Neuronal stem cell (in vitro differentiated cells): Measurements from ENCODE around the gene PSEN2.
A peak's percentile ranks its signal among the peaks of the same experiment; 100 is the strongest.

Experiments used
- DNase-seq: peaks from one replicate; pipeline ENCODE4 v3.0.0-alpha.2; 2013; ENCODE audit warnings: low spot score
- H2AFZ ChIP-seq: one replicate; pipeline ENCODE4 v1.6.1; 2013; ENCODE audit warnings: mild to moderate bottlenecking, low read length, inconsistent platforms
- H2AK5ac ChIP-seq: 2 replicates; pipeline ENCODE4 v1.6.1; 2013; ENCODE audit warnings: low read depth, mild to moderate bottlenecking, inconsistent platforms, low read length, moderate library complexity, mixed read lengths
- H2BK120ac ChIP-seq: 2 replicates; pipeline ENCODE4 v1.6.1; 2013; ENCODE audit warnings: low read depth, mild to moderate bottlenecking, inconsistent platforms, low read length, moderate library complexity, mixed read lengths
- H2BK12ac ChIP-seq: one replicate; pipeline ENCODE4 v1.6.1; 2013; ENCODE audit warnings: low read length, inconsistent platforms
- H2BK15ac ChIP-seq: 2 replicates; pipeline ENCODE4 v1.6.1; 2013; ENCODE audit warnings: mild to moderate bottlenecking, low read length, inconsistent platforms, mixed read lengths
- H2BK5ac ChIP-seq: one replicate; pipeline ENCODE4 v1.6.1; 2013; ENCODE audit warnings: inconsistent platforms, mild to moderate bottlenecking, low read length, moderate library complexity
- H3K14ac ChIP-seq: one replicate; pipeline ENCODE4 v1.6.1; 2013; ENCODE audit warnings: low read length, inconsistent platforms
- H3K18ac ChIP-seq: 2 replicates; pipeline ENCODE4 v1.6.1; 2013; ENCODE audit warnings: low read length, inconsistent platforms
- H3K23ac ChIP-seq: 2 replicates; pipeline ENCODE4 v1.6.1; 2013; ENCODE audit warnings: low read depth, mild to moderate bottlenecking, mixed read lengths, low read length, inconsistent platforms; ENCODE audit not compliant: poor library complexity
- H3K27ac ChIP-seq: replicated peaks from 3 replicates; pipeline ENCODE4 v1.5.1; 2013; ENCODE audit warnings: low read length, inconsistent platforms
- H3K27me3 ChIP-seq, 3 experiments: 2 replicates each; pipeline ENCODE4 v1.6.1; 2013; ENCODE audit warnings: low read length in 3 of 3, mild to moderate bottlenecking in 2 of 3, inconsistent platforms in 1 of 3, low read depth in 1 of 3, mixed read lengths in 1 of 3, moderate library complexity in 1 of 3; ENCODE audit not compliant: control insufficient read depth in 3 of 3, insufficient read depth in 3 of 3
- H3K36me3 ChIP-seq, 2 donors: replicated peaks in 1 of 2; 2 replicates each; pipeline ENCODE4 v1.6.1; 2013; ENCODE audit warnings: low read length in 2 of 2; ENCODE audit not compliant: control insufficient read depth in 2 of 2, insufficient read depth in 2 of 2
- H3K4ac ChIP-seq: 2 replicates; pipeline ENCODE4 v1.6.1; 2013; ENCODE audit warnings: inconsistent platforms, mild to moderate bottlenecking, low read length, moderate library complexity
- H3K4me1 ChIP-seq, 2 donors: 1 replicate in 1 of 2; 2 replicates in 1 of 2; pipeline ENCODE4 v1.6.1; 2013; ENCODE audit warnings: low read length in 2 of 2, low read depth in 1 of 2; ENCODE audit not compliant: control insufficient read depth in 2 of 2, insufficient read depth in 1 of 2
- H3K4me2 ChIP-seq: one replicate; pipeline ENCODE4 v1.6.1; 2013; ENCODE audit warnings: mild to moderate bottlenecking, low read length, inconsistent platforms; ENCODE audit not compliant: insufficient read depth, poor library complexity, severe bottlenecking
- H3K4me3 ChIP-seq, 2 donors: 2 replicates each; pipeline ENCODE4 v1.5.1; 2013; ENCODE audit warnings: low read length in 2 of 2, mild to moderate bottlenecking in 2 of 2, inconsistent platforms in 1 of 2, moderate library complexity in 1 of 2
- H3K79me1 ChIP-seq: one replicate; pipeline ENCODE4 v1.6.1; 2013; ENCODE audit warnings: low read depth, mild to moderate bottlenecking, inconsistent platforms, low read length, moderate library complexity
- H3K9ac ChIP-seq: one replicate; pipeline ENCODE4 v1.6.1; 2013; ENCODE audit warnings: mild to moderate bottlenecking, low read depth, low read length, inconsistent platforms; ENCODE audit not compliant: poor library complexity
- H3K9me3 ChIP-seq, 2 donors: replicated peaks in 1 of 2; 2 replicates each; pipeline versions ENCODE3 to v1.6.1; 2013; ENCODE audit warnings: low read length in 2 of 2, mild to moderate bottlenecking in 2 of 2, inconsistent platforms in 1 of 2, low read depth in 1 of 2, mixed read lengths in 1 of 2, moderate library complexity in 1 of 2; ENCODE audit not compliant: control insufficient read depth in 2 of 2, insufficient read depth in 1 of 2
- H4K8ac ChIP-seq: one replicate; pipeline ENCODE4 v1.6.1; 2013; ENCODE audit warnings: low read depth, mild to moderate bottlenecking, inconsistent platforms, low read length, moderate library complexity
- H4K91ac ChIP-seq: one replicate; pipeline ENCODE4 v1.6.1; 2013; ENCODE audit warnings: low read length, low read depth, mild to moderate bottlenecking, inconsistent platforms; ENCODE audit not compliant: poor library complexity
- WGBS, 2 donors: extraction: QIAGEN DNeasy Blood & Tissue Kit; methylation state at CpG; one replicate each; pipeline ENCODE4 v1.1.7; 2013; ENCODE audit warnings: missing lambda C conversion rate in 2 of 2, mixed read lengths in 1 of 2; ENCODE audit not compliant: insufficient read length in 2 of 2, insufficient replicate concordance in 1 of 2; ENCODE audit errors: extremely low coverage in 2 of 2; 5-methylcytosine and 5-hydroxymethylcytosine counted together

PSEN2 gene

GRCh38 chr1:226882631-226883409, 12.4 kb downstream of the PSEN2 start:
- no peak overlapping the region for H3K9ac ChIP-seq
- H3K4me2 ChIP-seq, result no peak overlapping the region
- H3K23ac ChIP-seq, result no peak overlapping the region
- H3K27me3 ChIP-seq, result no peaks in the 10 kb centered on the region
- H4K91ac ChIP-seq, result no peak overlapping the region
- H2BK15ac ChIP-seq, result no peak overlapping the region
- no peak overlapping the region for H4K8ac ChIP-seq
- H3K4ac ChIP-seq, result no peak overlapping the region
- H2AFZ ChIP-seq, result no peak overlapping the region
- DNase-seq, result no peak
- no peak overlapping the region for H3K18ac ChIP-seq
- no peak overlapping the region for H3K27ac ChIP-seq
- no peaks in the 10 kb centered on the region for H3K9me3 ChIP-seq
- H3K79me1 ChIP-seq, result peaks cover 2% of the 10 kb centered on the region
- no peaks in the 10 kb centered on the region for H3K4me1 ChIP-seq
- H3K14ac ChIP-seq, result no peak overlapping the region
- H3K36me3 ChIP-seq, result peaks cover 22 to 51% of the 10 kb centered on the region in 2 donors
- no peak overlapping the region for H2BK12ac ChIP-seq
- no peak overlapping the region for H2BK120ac ChIP-seq
- no peak overlapping the region for H2BK5ac ChIP-seq
- no CpG with 5 or more reads among the region's 9 CpGs for WGBS, 2 donors
- no peak overlapping the region for H2AK5ac ChIP-seq
- no peak overlapping the region for H3K4me3 ChIP-seq

- Histone ChIP-seq H3K36me3 (peaks cover 26 to 58% of the 10 kb centered on the region in 2 donors), H2BK12ac (no peak overlapping the region), H3K14ac (no peak overlapping the region), H3K18ac (no peak overlapping the region), H2BK120ac (no peak overlapping the region), H3K4ac (no peak overlapping the region), H3K4me3 (no peak overlapping the region), H2AK5ac (no peak overlapping the region), H3K79me1 (peaks cover 2% of the 10 kb centered on the region), H3K27me3 (no peaks in the 10 kb centered on the region), H3K27ac (no peak overlapping the region), H3K4me2 (no peak overlapping the region), H4K8ac (no peak overlapping the region), H2BK15ac (no peak overlapping the region), H3K9ac (no peak overlapping the region), H3K4me1 (no peaks in the 10 kb centered on the region), H4K91ac (no peak overlapping the region), H2BK5ac (no peak overlapping the region), H3K9me3 (no peaks in the 10 kb centered on the region), H3K23ac (no peak overlapping the region), H2AFZ (no peak overlapping the region)
- no CpG with 5 or more reads among the region's 16 CpGs for WGBS, 2 donors
- DNase-seq, result no peak
Observed at GRCh38 chr1:226883630-226884029, 13.2 kb downstream of the PSEN2 start.

GRCh38 chr1:226884116-226884625, 13.8 kb downstream of the PSEN2 start:
- no peaks in the 10 kb centered on the region for H3K27me3 ChIP-seq
- no peak overlapping the region for H2BK5ac ChIP-seq
- no peak overlapping the region for H2BK120ac ChIP-seq
- H3K27ac ChIP-seq, result no peak overlapping the region
- H3K9ac ChIP-seq, result no peak overlapping the region
- no peak overlapping the region for H3K4me2 ChIP-seq
- H3K23ac ChIP-seq, result no peak overlapping the region
- no peak overlapping the region for H2BK12ac ChIP-seq
- H3K4ac ChIP-seq, result no peak overlapping the region
- H3K9me3 ChIP-seq, result no peaks in the 10 kb centered on the region
- DNase-seq, result no peak
- no peak overlapping the region for H2AK5ac ChIP-seq
- H4K91ac ChIP-seq, result no peak overlapping the region
- no peak overlapping the region for H2AFZ ChIP-seq
- peaks cover 2% of the 10 kb centered on the region for H3K79me1 ChIP-seq
- peaks cover 28 to 63% of the 10 kb centered on the region in 2 donors for H3K36me3 ChIP-seq
- no peak overlapping the region for H4K8ac ChIP-seq
- H3K4me3 ChIP-seq, result no peak overlapping the region
- H3K14ac ChIP-seq, result no peak overlapping the region
- WGBS, 2 donors, result no CpG with 5 or more reads among the region's 6 CpGs
- H3K4me1 ChIP-seq, result no peaks in the 10 kb centered on the region
- H2BK15ac ChIP-seq, result no peak overlapping the region
- no peak overlapping the region for H3K18ac ChIP-seq

GRCh38 chr1:226884966-226885820, 14.8 kb downstream of the PSEN2 start:
- peaks cover 0 to under 1% of the 10 kb centered on the region in 2 donors for H3K4me1 ChIP-seq
- no peak overlapping the region for H3K4me3 ChIP-seq
- no peak for DNase-seq
- H3K79me1 ChIP-seq, result peaks cover 2% of the 10 kb centered on the region
- peaks cover 27 to 63% of the 10 kb centered on the region in 2 donors for H3K36me3 ChIP-seq
- H3K9me3 ChIP-seq, result no peaks in the 10 kb centered on the region
- no peaks in the 10 kb centered on the region for H3K27me3 ChIP-seq
- H2BK12ac ChIP-seq, result no peak overlapping the region
- no peak overlapping the region for H3K4me2 ChIP-seq
- no peak overlapping the region for H2AK5ac ChIP-seq
- H2BK5ac ChIP-seq, result no peak overlapping the region
- H2BK120ac ChIP-seq, result no peak overlapping the region
- no peak overlapping the region for H2AFZ ChIP-seq
- no peak overlapping the region for H3K18ac ChIP-seq
- no peak overlapping the region for H2BK15ac ChIP-seq
- H3K23ac ChIP-seq, result no peak overlapping the region
- no peak overlapping the region for H3K27ac ChIP-seq
- H3K14ac ChIP-seq, result peak overlapping the region; percentile 76
- H3K4ac ChIP-seq, result no peak overlapping the region
- H4K8ac ChIP-seq, result no peak overlapping the region
- H3K9ac ChIP-seq, result no peak overlapping the region
- no peak overlapping the region for H4K91ac ChIP-seq
- no CpG with 5 or more reads among the region's 20 CpGs for WGBS, 2 donors
